HT1080 (cell line): ENCODE results near the gene CIITA. TPM values are rescaled to one million over a fixed set of nuclear protein-coding genes. Genes with fewer than 3 reads are reported as not detected.

ENCODE experiments used
- DNase-seq: peaks from one replicate; pipeline ENCODE4 v3.0.0-alpha.2; 2015; ENCODE audit warnings: low read depth
- total RNA-seq: library from RNA; depleted of rRNA; stranded (reverse); fragments of >200 nt; shearing (Covaris generic); gene quantifications from 2 replicates; pipeline ENCODE4 v1.2.3, GENCODE V29; 2014

CIITA gene
- total RNA-seq, 1 experiment from 2014 or later: 0.55 TPM

DNA sequence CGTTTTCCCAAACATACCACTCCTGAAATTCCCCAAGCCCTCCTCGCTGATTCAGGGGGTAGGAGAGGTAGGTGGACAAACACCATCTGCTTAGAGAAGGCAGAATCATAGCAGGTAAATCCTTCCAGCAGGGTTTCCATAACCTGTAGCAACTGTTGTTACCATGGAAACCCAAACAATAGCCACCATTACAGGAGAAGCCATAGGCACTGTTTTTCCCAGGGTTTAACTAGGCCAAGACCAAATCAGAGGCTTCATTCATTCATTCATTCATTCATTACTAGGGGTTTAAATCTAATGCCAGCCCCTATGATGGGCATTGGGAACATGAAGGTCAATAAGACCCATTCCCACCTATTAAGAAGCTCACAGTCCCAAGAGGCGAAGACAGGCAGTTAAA, 25.5 kb upstream of the CIITA start:
- no peak for DNase-seq

DNA sequence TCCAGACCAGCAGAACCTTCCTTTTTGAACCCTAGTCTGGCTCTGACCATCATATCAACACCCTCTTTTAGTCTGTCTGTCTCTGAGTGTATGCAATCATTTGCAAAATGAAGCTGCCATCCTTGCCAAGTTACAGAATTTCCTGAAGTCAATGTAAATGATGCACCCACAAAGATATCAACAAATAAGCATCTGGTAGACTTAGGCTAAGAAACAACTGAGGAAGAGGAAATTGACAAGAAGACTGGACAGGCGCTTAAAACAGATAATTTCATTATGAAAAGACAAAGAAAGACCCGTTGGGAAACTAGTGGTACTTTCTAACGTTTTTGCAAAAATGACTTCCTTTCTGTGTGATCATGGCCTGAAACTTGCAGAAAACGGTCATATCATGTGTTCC, 24.7 kb upstream of the CIITA start:
- DNase-seq: no peak

DNA sequence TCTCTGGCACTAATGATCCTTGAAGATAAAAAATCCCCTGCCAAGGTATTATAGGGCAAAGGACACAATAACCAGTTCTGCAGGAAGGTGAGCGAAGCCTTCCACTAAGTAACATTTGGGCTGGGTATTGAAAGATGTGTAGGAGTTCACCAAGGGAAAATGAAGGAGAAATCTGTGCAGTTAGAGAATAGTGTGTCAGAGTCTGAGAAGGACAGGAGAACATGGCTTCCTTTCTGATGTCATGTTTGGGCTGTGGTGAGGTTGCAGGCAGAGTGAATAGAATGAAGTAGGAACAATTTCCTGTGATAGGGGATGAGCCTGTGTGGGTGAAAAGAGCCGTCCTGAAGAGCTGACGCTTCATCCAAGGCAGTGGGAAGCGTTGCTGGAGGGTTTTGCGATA, 24.1 kb upstream of the CIITA start:
- peak; percentile 17 for DNase-seq

GRCh38 chr16:10856042-10856441, 21.0 kb upstream of the CIITA start:
- no peak for DNase-seq

- no peak for DNase-seq
Measured at GRCh38 chr16:10858203-10858602, 18.8 kb upstream of the CIITA start.

DNA sequence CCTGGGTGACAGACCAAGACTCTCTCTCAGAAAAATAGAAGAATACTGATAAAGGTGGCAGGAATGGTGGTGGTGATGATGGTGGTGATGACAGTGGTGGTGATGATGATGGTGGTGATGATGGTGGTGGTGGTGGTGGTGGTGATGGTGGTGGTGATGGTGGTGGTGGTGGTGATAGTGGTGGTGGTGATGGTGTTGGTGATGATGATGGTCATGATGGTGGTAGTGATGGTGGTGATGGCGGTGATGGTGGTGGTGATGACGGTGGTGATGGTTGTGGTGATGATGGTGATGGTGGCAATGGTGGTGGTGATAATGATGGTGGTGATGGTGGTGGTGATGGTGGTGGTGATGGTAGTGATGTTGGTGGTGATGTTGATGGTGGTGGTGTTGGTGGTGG, 18.0 kb upstream of the CIITA start:
- DNase-seq: no peak

DNA sequence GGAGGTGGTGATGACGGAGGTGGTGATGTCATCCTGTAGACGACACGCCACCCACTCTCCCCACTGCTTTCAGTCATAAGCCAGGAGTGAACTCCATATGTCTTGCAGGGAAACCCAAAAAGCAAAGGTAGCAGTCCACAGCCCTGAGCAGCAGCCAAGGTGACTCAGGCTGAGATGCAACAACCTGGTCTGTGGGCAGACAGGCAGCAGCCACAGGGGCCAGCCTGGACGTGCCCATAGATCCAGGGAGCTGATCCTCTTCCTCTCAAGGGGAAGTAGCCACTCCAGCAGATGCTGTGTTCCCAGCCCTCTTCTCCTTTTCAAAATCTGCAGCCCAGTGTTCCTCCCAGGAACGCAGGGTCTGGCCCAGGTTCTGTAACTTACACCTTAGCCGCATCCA, 17.3 kb upstream of the CIITA start:
- no peak for DNase-seq

GRCh38 chr16:10862438-10862837, 14.6 kb upstream of the CIITA start:
- DNase-seq: peak; percentile 97

GRCh38 chr16:10865991-10866966, 10.7 kb upstream of the CIITA start:
- DNase-seq: no peak

- DNase-seq: no peak
Measured at GRCh38 chr16:10867199-10867598, 9.8 kb upstream of the CIITA start.

GRCh38 chr16:10868104-10868595, 8.9 kb upstream of the CIITA start:
- DNase-seq: no peak

DNA sequence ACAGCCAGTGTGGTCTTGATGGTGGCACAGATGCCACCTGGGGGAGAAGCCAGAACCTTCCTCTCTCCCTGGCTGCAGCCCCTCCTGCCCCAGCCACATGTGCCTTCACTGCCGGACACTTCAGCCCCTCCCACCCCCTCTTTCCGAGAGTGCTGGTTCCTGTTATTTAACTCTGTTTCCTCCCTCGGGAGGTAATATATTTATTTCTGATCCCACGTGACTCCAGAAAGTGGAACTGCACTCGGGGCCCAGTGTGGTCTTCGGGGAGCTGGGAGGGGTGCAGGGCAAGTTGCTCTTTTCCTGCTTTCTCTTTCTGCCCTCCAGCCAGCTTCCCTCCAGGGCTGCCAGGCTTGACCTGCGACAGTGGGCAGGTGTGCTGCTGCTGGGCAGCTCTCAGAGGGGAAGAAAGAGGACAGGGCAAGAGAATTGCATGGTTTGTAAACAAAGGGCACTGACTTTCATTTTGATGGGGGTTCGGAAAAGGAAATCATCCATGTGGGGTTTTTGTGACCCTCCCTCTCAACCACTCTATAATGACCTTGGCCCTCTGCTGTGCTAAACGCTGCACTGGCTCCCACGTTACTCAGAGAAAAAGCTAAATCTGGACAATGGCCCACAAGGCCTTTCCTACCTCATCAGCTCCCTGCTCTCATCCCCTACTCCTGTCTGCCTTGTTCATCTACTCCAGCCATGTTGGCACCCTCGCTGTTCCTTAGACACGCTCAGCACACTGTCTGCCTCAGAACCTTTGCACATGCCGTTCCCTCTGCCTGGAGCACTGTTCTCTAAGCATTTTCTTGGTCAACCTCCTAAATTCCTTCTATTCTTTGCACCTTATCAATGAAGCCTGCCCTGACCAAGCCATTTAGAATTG, 8.2 kb upstream of the CIITA start:
- no peak for DNase-seq

GRCh38 chr16:10870137-10870776, 6.7 kb upstream of the CIITA start:
- peak; percentile 11 for DNase-seq

GRCh38 chr16:10870808-10871156, 6.2 kb upstream of the CIITA start:
- DNase-seq: no peak

DNA sequence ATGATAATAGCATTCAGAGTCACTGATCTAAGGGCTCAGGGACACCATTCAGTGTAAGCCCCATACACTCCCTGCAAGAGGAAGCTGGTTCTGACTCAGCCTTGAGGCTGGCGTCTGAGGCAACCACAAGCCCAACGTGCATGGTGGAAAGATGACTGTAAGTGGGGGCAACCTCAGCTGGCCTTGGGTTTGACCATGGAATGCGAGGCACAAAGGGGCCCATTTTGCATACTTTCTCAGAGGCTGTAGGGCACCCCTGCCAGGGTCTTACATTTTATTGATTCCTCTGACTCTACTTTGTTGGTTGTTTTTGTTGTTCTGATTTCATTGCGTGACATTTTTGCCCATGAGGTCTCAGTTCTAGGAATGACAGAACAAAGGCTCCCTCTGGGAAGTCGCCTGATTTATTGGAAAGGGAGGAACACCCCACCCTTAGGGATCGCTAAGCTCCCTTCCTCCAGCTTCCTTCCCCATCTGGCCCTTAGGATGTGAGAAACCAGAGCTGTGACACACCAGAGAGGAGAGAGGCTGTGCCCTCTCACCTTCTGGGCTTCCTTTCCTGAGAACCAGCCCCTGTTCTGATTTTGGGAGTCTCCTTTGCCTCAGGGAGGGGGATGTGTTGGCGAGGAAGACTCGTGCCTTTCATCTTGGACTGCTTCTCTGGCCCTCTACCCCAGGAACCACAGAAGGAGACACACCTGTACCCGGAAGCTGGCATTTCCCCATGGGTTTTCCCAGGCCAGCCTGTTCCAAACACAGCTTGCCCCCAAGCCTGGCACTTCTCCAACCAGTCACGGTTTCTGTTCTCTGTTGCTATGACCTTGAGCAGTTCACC, 5.6 kb upstream of the CIITA start:
- DNase-seq: peak; percentile 96

DNA sequence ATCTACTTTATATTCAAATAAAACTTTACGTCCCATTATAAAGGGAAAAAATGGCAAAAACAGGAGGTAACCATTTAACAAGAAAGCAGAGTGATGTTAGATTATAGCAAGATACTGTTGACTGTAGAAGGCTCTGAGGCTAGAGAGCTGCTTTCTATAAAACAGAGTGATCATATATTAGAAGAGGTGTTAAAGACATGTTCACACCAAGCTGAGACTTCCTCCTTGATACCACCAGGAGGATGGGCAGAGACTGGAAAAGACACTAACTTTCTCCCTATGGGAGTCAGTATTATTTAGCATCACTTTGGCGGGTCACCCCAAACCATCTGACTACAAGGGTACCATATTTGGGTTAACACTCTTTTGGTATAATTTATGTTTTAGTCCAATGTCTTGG, 687 bp upstream of the CIITA start:
- no peak for DNase-seq

- no peak for DNase-seq
Measured at GRCh38 chr16:10877472-10877946, 507 bp downstream of the CIITA start.

DNA sequence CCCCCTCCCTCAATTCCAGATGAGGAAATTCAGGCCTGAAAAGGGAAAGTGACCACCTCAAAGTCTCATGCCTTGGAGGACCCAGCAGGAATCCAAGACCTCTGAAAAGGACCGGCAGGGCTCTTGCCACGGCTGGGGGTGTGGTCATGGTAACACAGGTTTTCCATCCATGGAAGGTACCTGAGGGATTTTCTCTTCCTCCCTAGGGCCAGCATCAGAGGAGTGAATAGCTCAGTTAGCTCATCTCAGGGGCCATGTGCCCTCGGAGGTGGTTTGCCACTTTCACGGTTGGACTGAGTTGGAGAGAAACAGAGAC, 1.3 kb downstream of the CIITA start:
- DNase-seq: no peak

DNA sequence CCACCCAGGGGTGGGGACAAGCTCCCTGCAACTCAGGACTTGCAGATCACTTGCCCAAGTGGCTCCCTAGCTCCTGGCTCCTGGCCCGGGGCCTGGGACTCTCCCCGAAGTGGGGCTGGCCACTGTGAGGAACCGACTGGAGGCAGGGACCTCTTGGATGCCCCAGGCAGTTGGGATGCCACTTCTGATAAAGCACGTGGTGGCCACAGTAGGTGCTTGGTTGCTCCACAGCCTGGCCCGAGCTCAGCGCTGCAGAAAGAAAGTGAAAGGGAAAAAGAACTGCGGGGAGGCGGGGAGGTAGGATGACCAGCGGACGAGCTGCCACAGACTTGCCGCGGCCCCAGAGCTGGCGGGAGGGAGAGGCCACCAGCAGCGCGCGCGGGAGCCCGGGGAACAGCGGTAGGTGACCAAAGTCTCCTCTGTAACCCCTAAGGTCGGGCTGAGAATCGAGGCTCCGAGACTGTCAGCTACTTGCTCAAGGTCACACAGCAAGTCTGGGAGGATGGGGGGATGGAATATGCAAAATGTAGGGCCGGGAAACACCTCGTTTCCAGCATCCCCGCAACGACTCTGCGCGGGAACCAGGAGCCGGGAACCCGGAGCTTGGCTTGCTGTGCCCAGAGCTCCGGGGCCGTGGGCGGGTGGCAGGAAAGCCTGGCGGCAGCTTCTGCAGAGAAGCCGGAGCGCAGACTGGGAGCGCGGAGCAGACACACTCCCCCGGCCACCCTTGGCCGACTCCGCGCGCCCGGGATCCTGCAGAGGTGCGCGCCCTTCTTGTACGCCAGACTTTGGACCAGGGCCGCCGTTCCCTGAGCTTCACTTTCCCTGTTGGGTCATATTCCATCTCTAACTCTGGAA, 1.9 kb downstream of the CIITA start:
- DNase-seq: no peak
